Astrocyte of the cerebellum (primary cell): ENCODE measurements around the gene PSMG3.

Source experiments
- DNase-seq: peaks from one replicate; pipeline ENCODE4 v3.0.0-alpha.2; 2011; ENCODE audit warnings: low read depth
- H3K4me3 ChIP-seq: 2 replicates; pipeline ENCODE4 v1.5.1; 2011; ENCODE audit warnings: mild to moderate bottlenecking, low read depth, low read length, moderate library complexity
- in situ Hi-C: cut with HindIII; loops from 2 replicates; pipeline ENCODE4 v1.10.0; 2017; ENCODE audit warnings: low sequenced_read_pairs
- TF ChIP-seq, protein P1 (sequence below): IDR thresholded peaks from 2 replicates; pipeline ENCODE4 v1.5.1; 2012; ENCODE audit warnings: low read length, low read depth, moderate library complexity, mild to moderate bottlenecking; ENCODE audit errors: missing control alignments

The PSMG3 gene

DNA sequence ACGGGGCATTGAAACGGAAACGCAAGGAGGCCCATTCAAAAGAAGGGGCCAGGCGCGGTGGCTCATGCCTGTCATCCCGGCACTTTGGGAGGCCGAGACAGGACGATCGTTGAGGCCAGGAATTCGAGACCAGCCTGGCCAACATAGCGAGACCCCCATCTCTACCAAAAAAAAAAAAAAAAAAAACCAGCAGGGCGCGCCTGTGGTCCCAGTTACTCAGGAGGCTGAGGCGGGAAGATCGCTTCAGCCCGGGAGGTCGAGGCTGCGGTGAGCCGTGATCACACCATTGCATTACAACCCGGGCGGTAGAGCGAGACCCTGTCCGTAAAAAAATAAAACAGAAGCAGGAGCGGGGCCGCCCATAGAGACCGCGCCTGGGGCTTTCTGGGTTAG lies 396 bp downstream of the PSMG3 start:
- TF ChIP-seq, protein P1, sequence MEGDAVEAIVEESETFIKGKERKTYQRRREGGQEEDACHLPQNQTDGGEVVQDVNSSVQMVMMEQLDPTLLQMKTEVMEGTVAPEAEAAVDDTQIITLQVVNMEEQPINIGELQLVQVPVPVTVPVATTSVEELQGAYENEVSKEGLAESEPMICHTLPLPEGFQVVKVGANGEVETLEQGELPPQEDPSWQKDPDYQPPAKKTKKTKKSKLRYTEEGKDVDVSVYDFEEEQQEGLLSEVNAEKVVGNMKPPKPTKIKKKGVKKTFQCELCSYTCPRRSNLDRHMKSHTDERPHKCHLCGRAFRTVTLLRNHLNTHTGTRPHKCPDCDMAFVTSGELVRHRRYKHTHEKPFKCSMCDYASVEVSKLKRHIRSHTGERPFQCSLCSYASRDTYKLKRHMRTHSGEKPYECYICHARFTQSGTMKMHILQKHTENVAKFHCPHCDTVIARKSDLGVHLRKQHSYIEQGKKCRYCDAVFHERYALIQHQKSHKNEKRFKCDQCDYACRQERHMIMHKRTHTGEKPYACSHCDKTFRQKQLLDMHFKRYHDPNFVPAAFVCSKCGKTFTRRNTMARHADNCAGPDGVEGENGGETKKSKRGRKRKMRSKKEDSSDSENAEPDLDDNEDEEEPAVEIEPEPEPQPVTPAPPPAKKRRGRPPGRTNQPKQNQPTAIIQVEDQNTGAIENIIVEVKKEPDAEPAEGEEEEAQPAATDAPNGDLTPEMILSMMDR, result no peak
- H3K4me3 ChIP-seq, result peak overlapping the region; percentile 92
- in situ Hi-C loops, result no loop called here
- DNase-seq, result no peak

DNA sequence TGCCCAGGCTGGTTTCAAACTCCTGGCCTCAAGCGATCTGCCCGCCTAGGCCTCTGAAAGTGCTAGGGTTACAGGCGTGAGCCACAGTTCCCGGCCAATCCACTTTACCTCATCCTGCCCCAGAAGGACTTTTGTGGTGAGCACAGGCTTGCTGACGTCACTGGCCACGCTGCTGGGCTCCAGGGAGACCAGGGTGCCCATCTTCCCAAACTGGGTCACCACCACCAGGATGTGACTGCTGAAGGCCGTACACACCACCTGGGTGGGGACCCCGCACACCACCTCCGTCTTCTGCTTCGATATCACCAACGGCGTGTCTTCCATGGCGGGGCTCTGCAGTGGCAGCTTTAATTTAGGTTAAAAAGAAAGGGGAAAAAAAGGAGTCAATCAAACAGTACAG lies 816 bp downstream of the PSMG3 start:
- peak overlapping the region; percentile 92 for H3K4me3 ChIP-seq
- TF ChIP-seq, protein P1, result no peak
- in situ Hi-C loops, result no loop called here
- no peak for DNase-seq

DNA sequence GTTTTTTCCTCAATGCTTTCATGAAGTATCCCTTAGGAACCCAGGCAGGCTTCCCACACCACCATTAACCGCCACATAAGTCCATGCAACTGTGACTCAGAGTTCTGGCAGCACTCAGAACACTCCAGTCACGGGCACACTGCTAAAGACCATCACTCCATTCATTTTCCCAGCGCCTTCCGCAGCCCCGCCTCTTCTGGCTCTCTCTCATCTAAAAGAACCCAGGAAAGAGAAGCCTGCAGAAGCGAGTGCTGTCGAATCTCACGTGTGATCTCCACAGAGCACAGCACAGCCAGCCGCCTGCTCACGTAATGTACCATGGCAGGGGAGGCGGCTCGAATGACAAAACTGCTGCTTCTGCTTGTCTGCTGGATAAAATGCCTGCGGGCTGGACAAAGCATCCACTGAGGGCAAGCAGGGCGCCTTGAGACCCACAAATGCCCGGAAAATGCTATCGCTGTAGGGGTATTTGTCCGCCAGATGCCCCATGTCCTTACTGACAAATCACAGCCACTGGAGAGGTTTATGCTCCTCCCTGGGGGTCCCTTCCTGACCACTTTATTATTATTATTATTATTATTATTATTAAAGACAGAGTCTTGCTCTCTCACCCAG lies 1.8 kb downstream of the PSMG3 start:
- TF ChIP-seq, protein P1, result no peak
- peak; percentile 83 for DNase-seq
- peak overlapping the region; percentile 6 for H3K4me3 ChIP-seq
- in situ Hi-C loops, result no loop called here

DNA sequence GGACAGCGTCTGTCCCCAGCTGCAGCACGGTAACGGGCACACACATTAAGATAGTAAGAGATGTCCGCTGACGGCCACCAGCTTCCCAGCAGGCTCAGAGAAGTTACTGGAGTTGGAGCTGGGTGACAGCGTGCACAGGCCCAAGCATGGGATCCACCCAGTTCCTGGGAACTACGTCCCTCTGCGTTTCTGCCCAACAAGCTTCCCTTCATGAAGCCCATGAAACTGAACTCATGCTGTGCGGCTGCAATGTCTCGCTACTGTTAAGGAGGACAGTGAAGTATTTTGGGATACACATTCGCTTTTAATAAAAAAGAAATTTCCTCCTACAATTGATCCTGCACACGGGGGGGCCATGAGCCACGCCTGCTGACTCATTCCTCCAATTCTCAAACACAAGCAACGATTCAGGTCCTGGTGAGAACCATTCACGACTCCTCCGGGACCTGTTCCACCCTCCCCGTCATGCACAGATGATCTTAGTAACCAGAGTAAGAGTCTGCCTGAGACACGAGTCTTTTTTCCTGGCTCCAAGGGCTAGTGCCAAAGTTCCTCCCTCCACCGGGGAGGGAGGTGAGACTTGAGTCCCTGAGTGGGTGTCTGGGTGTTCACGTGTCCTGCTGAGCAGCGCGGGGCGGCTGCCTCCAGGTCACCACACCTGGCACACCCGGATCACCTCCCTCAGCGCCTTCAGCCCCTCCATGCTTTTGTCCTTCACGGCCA lies 2.6 kb downstream of the PSMG3 start:
- peak; percentile 49 for DNase-seq
- TF ChIP-seq, protein P1, result no peak
- in situ Hi-C loops, result no loop called here
- H3K4me3 ChIP-seq, result peak overlapping the region; percentile 6

DNA sequence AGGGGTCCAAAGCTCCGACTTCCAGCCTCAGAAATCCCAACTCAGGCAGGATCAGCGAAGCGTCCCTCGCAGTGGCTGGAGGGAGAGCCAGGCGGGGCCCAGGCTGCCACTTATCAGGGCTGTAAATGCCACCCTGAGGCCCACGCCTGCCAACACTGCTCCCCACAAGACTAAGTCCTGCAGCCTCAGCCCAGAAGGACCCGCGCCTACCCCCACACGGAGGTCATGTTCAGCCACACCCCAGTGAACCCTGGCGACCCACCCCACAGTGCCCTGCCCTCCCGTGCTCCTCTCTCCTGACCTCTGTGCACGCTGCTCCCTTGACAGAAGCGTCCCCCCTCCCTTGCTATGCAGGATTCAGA lies 3.2 kb downstream of the PSMG3 start:
- TF ChIP-seq, protein P1, result no peak
- H3K4me3 ChIP-seq, result no peak overlapping the region
- no peak for DNase-seq
- in situ Hi-C loops, result no loop called here

DNA sequence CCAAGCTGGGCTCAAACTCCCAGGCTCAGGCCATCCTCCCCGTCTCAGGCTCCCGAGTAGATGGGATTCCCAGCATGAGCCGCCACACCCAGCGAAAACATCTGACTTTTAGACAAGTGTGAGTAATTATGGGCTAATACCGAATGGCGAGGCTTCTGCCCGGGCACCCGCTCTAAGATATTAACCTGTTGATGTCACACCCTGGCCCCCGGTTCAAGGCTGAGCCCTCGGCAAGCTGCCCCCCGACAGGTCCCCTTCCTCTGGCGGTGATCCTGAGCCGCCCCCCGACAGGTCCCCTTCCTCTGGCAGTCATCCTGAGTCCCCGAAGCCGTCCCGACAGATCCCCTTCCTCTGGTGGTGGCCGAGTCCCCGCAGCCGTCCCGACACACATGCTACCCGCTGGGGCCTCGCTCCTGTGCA lies 5.2 kb downstream of the PSMG3 start:
- in situ Hi-C loops, result no loop called here
- no peak overlapping the region for H3K4me3 ChIP-seq
- TF ChIP-seq, protein P1, result no peak
- no peak for DNase-seq
